Stimulated activated CD4-positive, alpha-beta T cell treated with anti-CD3 and anti-CD28 coated beads, Interleukin-12 subunit alpha, Interleukin-12 subunit beta, amount 100 ng/mL, for 24 hours (primary cell): ENCODE results near the gene ZNF814.
"Not testable (repeated sequence)": the region's sequence is repeated elsewhere in the genome, so short reads cannot be mapped to it uniquely, and the experiment has no call there.

Experiments used
- DNase-seq, 2 experiments: peaks; one replicate each; pipeline ENCODE4 v3.0.0-alpha.2; 2020; ENCODE audit warnings: low read depth in 2 of 2

Gene ZNF814

DNA sequence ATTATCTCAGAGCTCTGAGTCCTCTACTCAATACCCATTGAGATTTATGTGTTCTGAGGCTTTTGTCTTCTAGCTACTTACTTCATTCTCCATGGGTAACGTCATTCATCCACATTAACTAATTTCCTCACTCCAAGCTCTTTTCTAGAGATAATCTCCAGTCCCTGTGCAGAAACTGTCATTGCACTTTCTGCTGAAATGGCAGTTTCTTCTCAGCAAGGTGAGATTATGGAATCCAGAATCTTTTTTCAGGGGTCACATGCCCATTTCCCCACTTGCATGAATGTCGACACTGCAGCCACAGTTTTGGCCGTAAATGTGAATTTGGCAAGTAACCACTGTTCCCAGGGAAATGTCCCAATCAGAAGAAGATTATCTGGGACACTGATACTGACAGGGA is 26.5 kb downstream of the ZNF814 start:
- not testable (repeated sequence) for DNase-seq

DNA sequence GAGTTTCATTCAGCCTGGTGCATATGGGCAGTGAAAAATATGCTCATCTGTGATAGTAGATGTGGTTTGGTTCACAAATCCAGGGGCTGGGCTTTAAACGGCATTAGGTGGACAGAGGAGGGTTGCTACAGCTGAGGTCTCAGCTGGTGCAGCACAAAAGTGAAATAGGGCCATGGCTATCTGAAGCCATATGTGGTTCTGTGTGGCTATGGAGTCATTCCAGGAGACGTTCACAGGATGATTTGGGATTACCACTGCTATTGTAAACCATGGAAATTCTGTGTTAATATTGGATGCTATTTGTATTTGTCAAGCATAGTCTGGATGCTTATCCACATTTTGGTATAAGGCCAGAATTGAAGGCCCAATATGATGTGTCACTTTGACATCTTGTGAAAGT is 34.7 kb downstream of the ZNF814 start:
- DNase-seq, result not testable (repeated sequence)

- DNase-seq, result not testable (repeated sequence)
Measured at GRCh38 chr19:57851812-57852603, 36.8 kb downstream of the ZNF814 start.

GRCh38 chr19:57850553-57851017 is 38.3 kb downstream of the ZNF814 start:
- DNase-seq, result no peak

DNA sequence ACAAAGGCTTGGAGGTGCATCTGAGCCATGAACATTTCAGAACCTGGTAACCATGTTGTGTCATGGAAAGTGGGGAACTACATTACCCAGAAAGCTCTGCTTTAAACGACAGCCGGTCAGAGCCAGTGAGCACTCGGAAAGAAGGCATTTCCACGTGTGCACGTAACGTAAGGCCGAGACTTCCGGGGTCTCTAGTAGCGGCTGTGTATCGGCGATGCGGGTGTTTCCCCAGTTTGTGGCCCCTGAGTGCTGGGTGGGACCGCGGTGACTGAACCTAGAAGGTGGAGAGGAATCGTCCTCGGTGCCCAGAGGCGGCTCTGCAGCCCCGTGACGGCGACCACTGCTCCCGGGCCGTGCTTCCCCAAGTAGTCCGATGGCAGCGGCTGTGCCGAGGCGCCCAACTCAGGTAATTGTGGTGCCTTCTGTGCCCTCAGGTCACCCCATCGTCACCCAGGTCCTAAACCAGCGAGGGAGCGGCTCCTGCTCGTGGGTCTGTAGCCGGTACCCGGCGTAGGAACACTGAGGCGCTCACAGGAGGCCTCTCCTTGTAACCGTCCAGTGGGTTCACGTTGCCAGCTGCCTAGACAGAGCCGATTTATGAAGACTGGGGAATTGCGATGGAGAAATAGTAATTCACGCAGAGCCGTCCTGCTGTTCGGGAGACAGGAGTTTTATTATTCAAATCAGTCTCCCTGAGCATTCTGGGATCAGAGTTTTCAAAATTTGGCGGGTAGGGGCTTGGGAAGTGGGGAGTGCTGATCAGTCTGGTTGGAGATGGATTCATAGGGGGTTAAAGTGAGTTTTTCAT is 39.0 kb downstream of the ZNF814 start, which contains the start of gene ZNF587:
Gene ZNF587 (plus strand): TSS at position 194 of the 808 bp plus-strand sequence. CDS start 180 bp downstream, at position 374.
- peak; percentile 62 to 64 for DNase-seq

DNA sequence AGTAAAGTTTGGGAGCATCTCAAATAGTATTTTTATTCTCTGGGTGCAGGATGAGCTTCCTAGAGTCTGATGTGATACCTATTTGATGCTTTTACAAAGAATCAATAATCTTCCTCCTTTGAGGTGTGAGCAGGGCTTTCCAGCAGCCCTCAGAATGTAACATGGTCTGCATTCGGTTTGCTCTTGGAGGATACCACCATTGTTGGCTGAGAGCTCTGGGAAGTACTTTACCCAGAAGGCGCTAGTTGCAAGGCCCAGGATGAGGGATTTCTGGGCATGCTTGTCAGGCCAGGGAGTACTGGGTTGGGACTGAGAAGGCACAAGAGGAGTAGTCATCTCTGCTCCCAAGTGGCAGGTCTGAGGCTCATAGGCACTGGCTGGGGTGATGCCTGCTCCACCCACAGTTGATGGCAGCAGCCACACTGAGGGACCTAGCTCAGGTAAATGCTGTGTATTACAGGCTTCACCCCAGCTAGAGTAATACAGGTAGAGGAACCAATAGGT is 39.6 kb downstream of the ZNF814 start:
- not testable (repeated sequence) for DNase-seq

GRCh38 chr19:57847164-57847563 is 41.7 kb downstream of the ZNF814 start:
- DNase-seq, result not testable (repeated sequence)

DNA sequence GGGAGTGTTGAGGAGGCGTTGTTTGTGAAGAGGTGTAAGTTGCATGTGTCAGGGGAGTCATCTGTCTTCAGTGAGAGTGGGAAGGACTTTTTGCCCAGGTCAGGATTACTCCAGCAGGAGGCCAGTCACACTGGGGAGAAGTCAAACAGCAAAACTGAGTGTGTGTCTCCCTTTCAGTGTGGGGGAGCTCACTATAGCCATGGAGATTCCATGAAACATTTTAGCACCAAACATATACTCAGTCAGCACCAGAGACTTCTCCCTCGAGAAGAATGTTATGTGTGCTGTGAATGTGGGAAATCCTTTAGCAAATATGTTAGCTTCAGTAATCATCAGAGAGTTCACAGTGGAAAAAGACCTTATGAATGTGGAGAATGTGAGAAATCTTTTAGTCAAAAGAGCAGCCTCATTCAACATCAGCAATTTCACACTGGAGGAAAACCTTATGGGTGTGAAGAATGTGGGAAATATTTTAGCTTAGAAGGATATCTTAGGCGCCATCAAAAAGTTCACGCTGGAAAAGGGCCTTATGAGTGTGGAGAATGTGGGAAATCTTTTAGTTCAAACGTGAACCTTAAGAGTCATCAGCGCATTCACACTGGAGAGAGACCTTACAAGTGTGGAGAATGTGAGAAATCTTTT is 47.6 kb downstream of the ZNF814 start:
- no peak for DNase-seq

DNA sequence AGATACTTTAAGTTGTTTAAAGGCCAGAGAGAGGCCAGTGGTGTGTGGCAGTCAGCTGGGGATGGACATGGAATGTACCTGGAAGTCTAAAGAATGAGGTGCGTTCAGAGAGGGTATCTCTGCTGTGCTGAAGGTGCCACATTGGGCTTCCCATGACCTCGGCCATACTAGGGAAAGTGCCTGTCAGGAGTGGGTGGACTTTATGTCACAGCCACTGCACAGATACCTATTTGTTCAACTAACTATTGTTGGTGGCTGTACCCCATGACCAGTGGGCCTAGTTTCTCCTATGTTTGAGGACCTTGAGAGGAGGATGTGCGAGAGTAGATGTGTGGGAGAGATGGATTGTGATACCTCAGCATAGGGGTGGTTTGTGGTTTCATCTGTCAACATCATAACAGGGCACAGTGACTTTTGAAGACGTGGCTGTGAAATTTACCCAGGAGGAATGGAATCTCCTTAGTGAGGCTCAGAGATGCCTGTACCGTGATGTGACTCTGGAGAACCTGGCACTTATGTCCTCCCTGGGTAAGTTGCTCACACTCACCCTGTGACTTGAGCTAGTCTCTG is 50.1 kb downstream of the ZNF814 start:
- not testable (repeated sequence) for DNase-seq

DNA sequence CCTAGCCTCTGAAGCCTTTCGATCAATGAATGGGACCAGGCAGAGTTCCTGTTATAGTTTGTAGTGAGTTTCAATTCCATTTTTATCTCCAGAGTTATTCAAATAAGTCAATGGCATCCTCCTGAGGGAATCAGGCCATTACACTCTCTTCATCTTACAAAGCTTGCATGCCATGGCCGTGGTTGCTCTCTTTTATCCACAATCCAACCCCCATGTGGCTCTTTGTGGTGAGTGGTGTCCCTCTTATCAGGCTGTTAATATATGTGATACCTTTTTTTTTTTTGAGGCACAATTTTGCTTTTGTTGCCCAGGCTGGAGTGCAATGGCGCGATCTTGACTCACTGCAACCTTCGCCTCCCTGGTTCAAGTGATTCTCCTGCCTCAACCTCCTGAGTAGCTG is 51.8 kb downstream of the ZNF814 start:
- not testable (repeated sequence) for DNase-seq

DNA sequence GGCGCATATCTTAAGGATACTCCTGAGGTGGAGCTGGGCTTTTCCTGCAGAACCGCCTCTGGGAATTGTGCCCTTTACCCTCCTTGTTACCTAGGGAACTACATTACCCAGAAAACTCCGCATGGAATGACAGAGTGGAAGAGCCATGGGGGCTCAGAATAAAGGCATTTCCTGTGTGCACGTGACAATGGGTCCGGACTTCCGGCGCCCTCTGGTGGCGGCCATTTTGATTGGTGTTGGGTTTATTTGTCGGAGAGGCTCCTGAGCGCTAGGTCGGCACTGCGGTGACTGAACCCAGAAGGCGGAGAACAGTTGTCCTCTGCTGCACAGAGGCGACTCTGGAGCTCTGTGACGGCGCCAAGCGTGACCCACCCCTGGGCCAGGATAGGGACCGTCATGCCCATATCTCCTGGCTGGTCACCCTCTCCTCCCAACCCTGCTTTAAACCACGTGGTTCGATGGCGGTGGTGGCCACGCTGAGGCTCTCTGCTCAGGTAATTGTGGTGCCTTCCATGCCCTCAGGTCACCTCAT is 58.7 kb downstream of the ZNF814 start, which contains the start of gene ZNF587B:
Gene ZNF587B (plus strand): TSS at position 229 of the 532 bp plus-strand sequence. CDS start 230 bp downstream, at position 459.
- peak in 1 of 2 experiments; percentile 17 for DNase-seq

- no peak for DNase-seq
Measured at GRCh38 chr19:57829316-57829715, 59.5 kb downstream of the ZNF814 start.

- no peak for DNase-seq
Measured at GRCh38 chr19:57825511-57825910, 63.3 kb downstream of the ZNF814 start.

- not testable (repeated sequence) for DNase-seq
Measured at GRCh38 chr19:57823608-57824007, 65.2 kb downstream of the ZNF814 start.

- DNase-seq, result not testable (repeated sequence)
Measured at GRCh38 chr19:57823155-57823554, 65.7 kb downstream of the ZNF814 start.

DNA sequence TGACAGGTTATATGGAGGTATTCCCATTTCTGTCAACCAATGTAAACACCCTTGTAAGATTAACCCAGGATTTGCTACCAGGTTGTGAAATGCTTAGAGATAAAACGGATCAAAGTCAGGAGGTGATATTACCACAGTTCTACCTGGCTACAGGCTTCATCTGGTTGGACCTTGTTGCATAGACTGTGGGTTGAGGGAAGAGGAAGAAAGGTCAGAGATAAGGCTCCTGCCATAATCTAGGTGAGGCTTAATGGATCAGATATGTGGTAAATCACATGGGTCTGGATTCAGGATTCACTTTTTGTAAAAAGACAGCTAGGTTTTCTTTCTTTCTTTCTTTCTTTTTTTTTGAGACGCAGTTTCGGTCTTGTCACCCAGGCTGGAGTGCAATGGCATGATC is 67.3 kb downstream of the ZNF814 start:
- not testable (repeated sequence) for DNase-seq

DNA sequence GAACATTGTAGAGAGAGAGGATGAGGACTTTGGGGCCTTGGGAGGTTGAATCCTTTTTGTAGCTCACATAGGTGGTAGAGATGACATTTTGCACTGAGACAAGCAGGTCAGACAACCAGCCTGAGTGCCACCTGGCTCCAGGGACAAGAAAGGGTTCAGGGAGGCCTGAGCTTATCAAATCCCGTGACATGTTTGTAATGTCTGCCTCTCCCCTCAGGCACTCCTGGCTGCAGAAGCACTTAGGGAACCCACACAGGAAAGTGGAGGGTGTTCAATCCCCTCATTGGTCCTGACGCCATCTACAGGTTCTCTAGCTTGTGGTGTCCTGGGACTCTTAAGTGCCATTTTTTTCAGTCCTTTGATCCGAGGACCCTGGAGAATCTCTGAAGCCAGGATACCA is 67.7 kb downstream of the ZNF814 start:
- DNase-seq, result not testable (repeated sequence)

DNA sequence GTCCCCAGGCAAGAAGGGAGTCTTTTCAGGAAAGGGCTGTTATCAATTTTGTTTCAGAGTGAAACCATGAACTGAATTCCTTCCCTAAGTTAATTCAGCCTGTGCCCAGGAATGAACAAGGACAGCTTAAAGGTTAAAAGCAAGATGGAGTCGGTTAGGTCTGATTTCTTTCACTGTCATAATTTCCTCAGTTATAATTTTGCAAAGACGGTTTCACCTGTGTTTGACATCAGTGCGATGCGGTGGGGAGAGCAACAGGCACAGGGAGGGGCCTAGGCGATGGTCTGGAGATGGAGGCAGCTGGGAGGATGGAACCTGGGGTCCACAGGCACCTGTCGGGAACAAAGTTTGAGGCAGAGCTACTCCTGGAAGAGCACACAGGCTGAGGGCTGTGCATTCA is 68.2 kb downstream of the ZNF814 start:
- no peak for DNase-seq

GRCh38 chr19:57819475-57820148 is 69.2 kb downstream of the ZNF814 start:
- DNase-seq, result peak; percentile 62 to 64

- DNase-seq, result no peak
Measured at GRCh38 chr19:57818378-57818777, 70.5 kb downstream of the ZNF814 start.
